D721Med (cell line): Measurements from ENCODE around the gene PSAPL1.

Source experiments
- DNase-seq: peaks from one replicate; pipeline ENCODE4 v3.0.0; 2011; ENCODE audit warnings: low spot score; ENCODE audit not compliant: insufficient read length
- FAIRE-seq: peaks from 2 replicates; lab custom pipeline; 2011; peaks lifted over from hg19 to GRCh38; lab: Jason Lieb, UNC
- TF ChIP-seq, protein P1 (sequence below): IDR thresholded peaks from 2 replicates; pipeline ENCODE4 v1.5.1; 2012; ENCODE audit warnings: mild to moderate bottlenecking, control low read depth; ENCODE audit not compliant: insufficient read depth; ENCODE audit errors: missing control alignments

The PSAPL1 gene

DNA sequence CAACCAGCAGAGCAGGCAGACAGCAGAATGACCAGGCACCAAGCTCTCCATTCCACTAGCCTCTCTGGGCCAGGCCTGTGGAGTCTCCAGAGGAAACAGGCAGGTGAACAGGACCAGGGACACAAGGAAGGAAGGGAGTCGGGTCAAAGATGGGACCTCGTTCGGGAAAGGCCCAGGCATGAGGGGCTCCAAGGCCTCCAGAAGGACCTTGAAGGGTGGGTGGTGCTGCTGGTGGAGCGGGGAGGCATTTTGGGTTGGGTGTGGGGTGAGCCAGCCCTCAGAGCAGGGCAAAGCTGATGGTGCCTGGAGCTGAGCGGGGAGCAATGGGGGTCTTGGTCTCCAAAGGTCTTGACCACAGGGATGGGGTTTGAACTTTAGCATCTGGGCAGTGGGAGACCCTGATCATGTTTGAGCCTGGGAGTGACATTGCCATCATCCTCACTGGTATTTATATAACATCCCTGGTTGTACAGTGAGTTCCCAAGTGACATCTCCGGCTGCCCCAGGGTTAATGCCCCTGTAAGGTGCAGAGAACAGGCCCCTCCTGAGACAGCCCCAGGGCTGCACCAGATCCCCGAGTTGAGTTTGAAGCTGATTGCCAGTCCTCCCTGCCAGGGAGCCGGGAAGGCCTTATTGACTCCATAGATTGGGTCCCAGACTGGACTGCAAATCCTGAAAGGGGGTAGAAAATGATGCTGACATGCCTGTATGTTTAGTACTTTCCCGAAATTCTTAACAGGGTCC is 52.7 kb downstream of the PSAPL1 start:
- TF ChIP-seq, protein P1, sequence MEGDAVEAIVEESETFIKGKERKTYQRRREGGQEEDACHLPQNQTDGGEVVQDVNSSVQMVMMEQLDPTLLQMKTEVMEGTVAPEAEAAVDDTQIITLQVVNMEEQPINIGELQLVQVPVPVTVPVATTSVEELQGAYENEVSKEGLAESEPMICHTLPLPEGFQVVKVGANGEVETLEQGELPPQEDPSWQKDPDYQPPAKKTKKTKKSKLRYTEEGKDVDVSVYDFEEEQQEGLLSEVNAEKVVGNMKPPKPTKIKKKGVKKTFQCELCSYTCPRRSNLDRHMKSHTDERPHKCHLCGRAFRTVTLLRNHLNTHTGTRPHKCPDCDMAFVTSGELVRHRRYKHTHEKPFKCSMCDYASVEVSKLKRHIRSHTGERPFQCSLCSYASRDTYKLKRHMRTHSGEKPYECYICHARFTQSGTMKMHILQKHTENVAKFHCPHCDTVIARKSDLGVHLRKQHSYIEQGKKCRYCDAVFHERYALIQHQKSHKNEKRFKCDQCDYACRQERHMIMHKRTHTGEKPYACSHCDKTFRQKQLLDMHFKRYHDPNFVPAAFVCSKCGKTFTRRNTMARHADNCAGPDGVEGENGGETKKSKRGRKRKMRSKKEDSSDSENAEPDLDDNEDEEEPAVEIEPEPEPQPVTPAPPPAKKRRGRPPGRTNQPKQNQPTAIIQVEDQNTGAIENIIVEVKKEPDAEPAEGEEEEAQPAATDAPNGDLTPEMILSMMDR, result no peak
- FAIRE-seq (no peak), DNase-seq (peak; percentile 13)

DNA sequence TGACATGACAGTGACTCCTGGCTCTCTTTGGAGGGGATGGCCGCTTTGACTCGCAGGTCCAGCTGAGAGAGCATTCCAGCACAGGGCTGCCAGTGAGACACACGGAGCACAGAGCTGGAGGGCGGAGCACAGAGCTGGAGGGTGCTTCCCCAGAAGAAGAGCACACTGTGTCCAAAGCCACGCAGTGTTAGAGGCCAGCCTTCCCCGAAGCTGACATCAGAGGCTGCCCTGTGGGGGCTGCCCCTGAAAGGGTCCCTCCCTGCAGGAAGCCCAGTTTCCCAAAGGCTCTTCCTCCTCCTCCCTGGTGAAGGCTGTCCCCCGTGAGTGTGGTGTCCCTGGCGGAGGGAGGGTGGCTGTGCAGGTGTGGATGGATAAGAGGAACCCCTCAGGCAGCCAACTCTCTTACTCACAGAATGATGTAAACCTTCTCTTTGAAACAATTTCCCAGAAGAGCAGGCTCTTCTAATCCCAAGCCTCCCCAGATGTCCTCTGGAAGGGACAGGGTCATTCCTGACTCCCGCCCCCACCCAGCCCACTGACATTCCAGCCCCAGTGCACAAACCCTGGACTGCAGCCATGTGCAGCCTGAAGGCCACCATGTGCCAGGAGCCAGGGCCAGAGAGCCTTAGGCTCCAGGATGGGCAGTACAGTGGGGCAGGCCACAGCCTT is 53.4 kb downstream of the PSAPL1 start:
- peak; percentile 7 for DNase-seq
- TF ChIP-seq, protein P1, result no peak
- FAIRE-seq, result no peak
